Measurements from ENCODE around the gene DCD.

DNA sequence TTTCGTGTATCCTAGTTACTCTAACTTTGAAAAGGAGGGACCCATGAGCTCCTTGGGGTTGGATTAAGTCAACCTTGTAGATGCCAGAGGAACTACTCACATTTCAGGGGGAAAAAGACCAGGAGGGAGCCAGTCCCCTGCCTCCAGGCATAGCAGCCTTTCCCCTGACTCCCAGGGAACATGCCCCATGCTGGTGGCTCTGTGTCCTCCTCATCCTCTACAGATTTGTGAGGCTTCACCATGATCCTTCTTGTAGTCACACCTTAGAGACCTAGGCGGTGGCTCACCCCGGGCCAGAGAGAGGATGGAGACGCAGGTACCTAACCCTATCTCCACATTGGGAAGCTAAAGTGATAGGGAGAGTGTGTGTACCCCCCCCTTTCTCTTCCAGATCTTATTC lies 43.7 kb downstream of the DCD start:
- no peak for TF ChIP-seq ZBTB26 (CRISPR knock-in tag; IDR thresholded peaks at IDR 0.05)
- TF ChIP-seq POLR2A (conservative IDR thresholded peaks at IDR 0.05), result no peak
- TF ChIP-seq SETDB1 (IDR thresholded peaks at IDR 0.05; ENCODE audit: low read length), result no peak
- TF ChIP-seq, protein P1, sequence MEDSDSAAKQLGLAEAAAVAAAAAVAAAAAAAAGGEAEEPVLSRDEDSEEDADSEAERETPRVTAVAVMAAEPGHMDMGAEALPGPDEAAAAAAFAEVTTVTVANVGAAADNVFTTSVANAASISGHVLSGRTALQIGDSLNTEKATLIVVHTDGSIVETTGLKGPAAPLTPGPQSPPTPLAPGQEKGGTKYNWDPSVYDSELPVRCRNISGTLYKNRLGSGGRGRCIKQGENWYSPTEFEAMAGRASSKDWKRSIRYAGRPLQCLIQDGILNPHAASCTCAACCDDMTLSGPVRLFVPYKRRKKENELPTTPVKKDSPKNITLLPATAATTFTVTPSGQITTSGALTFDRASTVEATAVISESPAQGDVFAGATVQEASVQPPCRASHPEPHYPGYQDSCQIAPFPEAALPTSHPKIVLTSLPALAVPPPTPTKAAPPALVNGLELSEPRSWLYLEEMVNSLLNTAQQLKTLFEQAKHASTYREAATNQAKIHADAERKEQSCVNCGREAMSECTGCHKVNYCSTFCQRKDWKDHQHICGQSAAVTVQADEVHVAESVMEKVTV (CRISPR knock-in tag; IDR thresholded peaks at IDR 0.05), result no peak
- no peak for TF ChIP-seq ZNF121 (CRISPR knock-in tag; conservative IDR thresholded peaks at IDR 0.05)
- no peak for TF ChIP-seq CTCF (IDR thresholded peaks at IDR 0.05 in 2 of 3, conservative IDR thresholded peaks at IDR 0.05 in 1 of 3; ENCODE audit: insufficient read depth in 2 of 3, low read depth in 1 of 3, low read length in 3 of 3)
- no peak for TF ChIP-seq ZNF146 (CRISPR knock-in tag; IDR thresholded peaks at IDR 0.05; ENCODE audit: unreplicated experiment)
- TF ChIP-seq, protein P2, sequence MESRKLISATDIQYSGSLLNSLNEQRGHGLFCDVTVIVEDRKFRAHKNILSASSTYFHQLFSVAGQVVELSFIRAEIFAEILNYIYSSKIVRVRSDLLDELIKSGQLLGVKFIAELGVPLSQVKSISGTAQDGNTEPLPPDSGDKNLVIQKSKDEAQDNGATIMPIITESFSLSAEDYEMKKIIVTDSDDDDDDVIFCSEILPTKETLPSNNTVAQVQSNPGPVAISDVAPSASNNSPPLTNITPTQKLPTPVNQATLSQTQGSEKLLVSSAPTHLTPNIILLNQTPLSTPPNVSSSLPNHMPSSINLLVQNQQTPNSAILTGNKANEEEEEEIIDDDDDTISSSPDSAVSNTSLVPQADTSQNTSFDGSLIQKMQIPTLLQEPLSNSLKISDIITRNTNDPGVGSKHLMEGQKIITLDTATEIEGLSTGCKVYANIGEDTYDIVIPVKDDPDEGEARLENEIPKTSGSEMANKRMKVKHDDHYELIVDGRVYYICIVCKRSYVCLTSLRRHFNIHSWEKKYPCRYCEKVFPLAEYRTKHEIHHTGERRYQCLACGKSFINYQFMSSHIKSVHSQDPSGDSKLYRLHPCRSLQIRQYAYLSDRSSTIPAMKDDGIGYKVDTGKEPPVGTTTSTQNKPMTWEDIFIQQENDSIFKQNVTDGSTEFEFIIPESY (CRISPR knock-in tag; IDR thresholded peaks at IDR 0.05), result no peak
- no peak for TF ChIP-seq MXI1 (IDR thresholded peaks at IDR 0.05; ENCODE audit: low read depth, low read length)
- TF ChIP-seq, protein P3, sequence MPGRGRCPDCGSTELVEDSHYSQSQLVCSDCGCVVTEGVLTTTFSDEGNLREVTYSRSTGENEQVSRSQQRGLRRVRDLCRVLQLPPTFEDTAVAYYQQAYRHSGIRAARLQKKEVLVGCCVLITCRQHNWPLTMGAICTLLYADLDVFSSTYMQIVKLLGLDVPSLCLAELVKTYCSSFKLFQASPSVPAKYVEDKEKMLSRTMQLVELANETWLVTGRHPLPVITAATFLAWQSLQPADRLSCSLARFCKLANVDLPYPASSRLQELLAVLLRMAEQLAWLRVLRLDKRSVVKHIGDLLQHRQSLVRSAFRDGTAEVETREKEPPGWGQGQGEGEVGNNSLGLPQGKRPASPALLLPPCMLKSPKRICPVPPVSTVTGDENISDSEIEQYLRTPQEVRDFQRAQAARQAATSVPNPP (IDR thresholded peaks at IDR 0.05; ENCODE audit: borderline replicate concordance, insufficient read depth, insufficient read length), result no peak
- TF ChIP-seq ZNF263 (CRISPR knock-in tag; IDR thresholded peaks at IDR 0.05; ENCODE audit: borderline replicate concordance), result no peak
